HEK293 (cell line): Measurements from ENCODE around the gene PEF1.

ENCODE experiments used
- CTCF ChIA-PET: fragments of 350-600 bp; formaldehyde crosslinking; extraction: SDS; loops from one replicate; lab custom pipeline; 2021; ENCODE audit warnings: antibody characterized with exemption; lab: Yijun Ruan, JAX
- POLR2A ChIA-PET: fragments of 300-600 bp; formaldehyde crosslinking; extraction: SDS; loops from one replicate; lab custom pipeline; 2020; ENCODE audit warnings: antibody characterized with exemption, inconsistent platforms; lab: Yijun Ruan, JAX
- H3K27ac ChIP-seq: fragments of 200-500 bp; sonication (Bioruptor generic); 2 replicates; pipeline ENCODE4 v1.5.1; 2014; ENCODE audit warnings: low read depth, low read length, control low read depth, inconsistent platforms; ENCODE audit errors: extremely low read depth
- H3K36me3 ChIP-seq, 2 experiments: fragments of 200-500 bp in 1 of 2; sonication (Bioruptor generic) in 1 of 2; 1 replicate in 1 of 2; 2 replicates in 1 of 2; pipeline ENCODE4 v1.5.1; 2014 to 2017; ENCODE audit warnings: inconsistent platforms in 2 of 2, low read length in 2 of 2; ENCODE audit not compliant: control insufficient read depth in 2 of 2, insufficient read depth in 1 of 2
- H3K4me1 ChIP-seq: fragments of 200-500 bp; sonication (Bioruptor generic); 2 replicates; pipeline ENCODE4 v1.5.1; 2014; ENCODE audit warnings: mild to moderate bottlenecking, low read length, inconsistent platforms; ENCODE audit not compliant: control insufficient read depth, insufficient read depth
- H3K4me3 ChIP-seq: 2 replicates; pipeline ENCODE4 v1.5.1; 2011; ENCODE audit warnings: low read depth, mild to moderate bottlenecking, control low read depth, low read length, moderate library complexity
- H3K9me3 ChIP-seq: fragments of 200-500 bp; sonication (Bioruptor generic); 2 replicates; pipeline ENCODE4 v1.5.1; 2014; ENCODE audit warnings: low read depth, low read length, inconsistent platforms; ENCODE audit not compliant: control insufficient read depth, insufficient read depth
- ATF2 ChIP-seq: fragments of 450-650 bp; formaldehyde crosslinking; IDR thresholded peaks from 2 replicates; pipeline ENCODE4 v1.5.1; 2016; ENCODE audit warnings: missing biosample characterization, missing genetic modification characterization, low read depth
- HOXC10 ChIP-seq: sonication (generic); formaldehyde crosslinking; IDR thresholded peaks from 2 replicates; pipeline ENCODE4 v1.8.1; 2023; ENCODE audit warnings: mild to moderate bottlenecking, missing genetic modification reagents
- KLF16 ChIP-seq: fragments of 450-650 bp; formaldehyde crosslinking; IDR thresholded peaks from 2 replicates; pipeline ENCODE4 v1.5.1; 2017; ENCODE audit warnings: missing biosample characterization, missing genetic modification characterization
- PBX3 ChIP-seq: sonication (generic); formaldehyde crosslinking; IDR thresholded peaks from 2 replicates; pipeline ENCODE4 v1.8.1; 2022; ENCODE audit warnings: mild to moderate bottlenecking, moderate library complexity, missing genetic modification reagents
- REST ChIP-seq: fragments of 450-650 bp; formaldehyde crosslinking; IDR thresholded peaks from 2 replicates; pipeline ENCODE4 v1.5.1; 2016; ENCODE audit warnings: missing biosample characterization, missing genetic modification characterization
- SALL2 ChIP-seq: fragments of 450-650 bp; formaldehyde crosslinking; IDR thresholded peaks from 2 replicates; pipeline ENCODE4 v1.5.0; 2017; ENCODE audit warnings: missing biosample characterization, mild to moderate bottlenecking, missing genetic modification characterization, borderline replicate concordance
- YY2 ChIP-seq: fragments of 450-650 bp; formaldehyde crosslinking; IDR thresholded peaks from 2 replicates; pipeline ENCODE4 v1.5.1; 2016; ENCODE audit warnings: missing biosample characterization, missing genetic modification characterization
- ZBTB20 ChIP-seq: fragments of 450-650 bp; formaldehyde crosslinking; IDR thresholded peaks from 2 replicates; pipeline ENCODE4 v1.5.1; 2016; ENCODE audit warnings: missing biosample characterization, missing genetic modification characterization
- ZFP3 ChIP-seq: fragments of 450-650 bp; formaldehyde crosslinking; IDR thresholded peaks from 2 replicates; pipeline ENCODE4 v1.5.1; 2016; ENCODE audit warnings: low read depth, missing biosample characterization, missing genetic modification characterization
- ZNF133 ChIP-seq: fragments of 450-650 bp; formaldehyde crosslinking; IDR thresholded peaks from 2 replicates; pipeline ENCODE4 v1.5.1; 2016; ENCODE audit warnings: missing biosample characterization, missing genetic modification characterization
- ZNF211 ChIP-seq: fragments of 450-650 bp; formaldehyde crosslinking; IDR thresholded peaks from 2 replicates; pipeline ENCODE4 v1.5.1; 2016; ENCODE audit warnings: low read depth, missing biosample characterization, missing genetic modification characterization
- ZNF248 ChIP-seq: fragments of 450-650 bp; formaldehyde crosslinking; IDR thresholded peaks from 2 replicates; pipeline ENCODE4 v1.5.1; 2017; ENCODE audit warnings: missing biosample characterization, missing genetic modification characterization
- ZNF266 ChIP-seq: fragments of 450-650 bp; formaldehyde crosslinking; IDR thresholded peaks from 2 replicates; pipeline ENCODE4 v1.5.1; 2016; ENCODE audit warnings: missing biosample characterization, missing genetic modification characterization, low read depth
- ZNF394 ChIP-seq: fragments of 450-650 bp; formaldehyde crosslinking; IDR thresholded peaks from 2 replicates; pipeline ENCODE4 v1.5.1; 2016; ENCODE audit warnings: missing biosample characterization, missing genetic modification characterization, mild to moderate bottlenecking, moderate library complexity, borderline replicate concordance
- ZNF398 ChIP-seq: fragments of 450-650 bp; formaldehyde crosslinking; IDR thresholded peaks from 2 replicates; pipeline ENCODE4 v1.5.1; 2017; ENCODE audit warnings: missing biosample characterization, missing genetic modification characterization
- ZNF426 ChIP-seq: fragments of 450-650 bp; formaldehyde crosslinking; IDR thresholded peaks from 2 replicates; pipeline ENCODE4 v1.5.1; 2017; ENCODE audit warnings: missing biosample characterization, missing genetic modification characterization, mild to moderate bottlenecking, inconsistent platforms, moderate library complexity
- ZNF433 ChIP-seq: fragments of 450-650 bp; formaldehyde crosslinking; IDR thresholded peaks from 2 replicates; pipeline ENCODE4 v1.5.1; 2016; ENCODE audit warnings: missing biosample characterization, missing genetic modification characterization, low read depth
- ZNF529 ChIP-seq: fragments of 450-650 bp; formaldehyde crosslinking; IDR thresholded peaks from 2 replicates; pipeline ENCODE4 v1.5.1; 2017; ENCODE audit warnings: missing genetic modification characterization, missing biosample characterization; ENCODE audit not compliant: insufficient replicate concordance
- ZNF530 ChIP-seq: fragments of 450-650 bp; formaldehyde crosslinking; IDR thresholded peaks from 2 replicates; pipeline ENCODE4 v1.5.1; 2016; ENCODE audit warnings: low read depth, missing biosample characterization, missing genetic modification characterization
- ZNF544 ChIP-seq: fragments of 450-650 bp; formaldehyde crosslinking; IDR thresholded peaks from 2 replicates; pipeline ENCODE4 v1.5.0; 2017; ENCODE audit warnings: missing biosample characterization, missing genetic modification characterization
- ZNF585B ChIP-seq: fragments of 450-650 bp; formaldehyde crosslinking; IDR thresholded peaks from 2 replicates; pipeline ENCODE4 v1.5.1; 2016; ENCODE audit warnings: missing biosample characterization, missing genetic modification characterization
- ZNF621 ChIP-seq: fragments of 450-650 bp; formaldehyde crosslinking; IDR thresholded peaks from 2 replicates; pipeline ENCODE4 v1.5.1; 2017; ENCODE audit warnings: missing biosample characterization, missing genetic modification characterization
- ZNF623 ChIP-seq: fragments of 450-650 bp; formaldehyde crosslinking; IDR thresholded peaks from 2 replicates; pipeline ENCODE4 v1.5.1; 2016; ENCODE audit warnings: missing biosample characterization, missing genetic modification characterization
- ZNF768 ChIP-seq: fragments of 450-650 bp; formaldehyde crosslinking; IDR thresholded peaks from 2 replicates; pipeline ENCODE4 v1.5.1; 2018; ENCODE audit warnings: missing biosample characterization, mild to moderate bottlenecking, missing genetic modification characterization
- ZSCAN23 ChIP-seq: fragments of 450-650 bp; formaldehyde crosslinking; IDR thresholded peaks from 2 replicates; pipeline ENCODE4 v1.5.1; 2016; ENCODE audit warnings: missing biosample characterization, missing genetic modification characterization
- ZXDB ChIP-seq: fragments of 450-650 bp; formaldehyde crosslinking; IDR thresholded peaks from 2 replicates; pipeline ENCODE4 v1.5.1; 2016; ENCODE audit warnings: missing biosample characterization, missing genetic modification characterization

Gene PEF1

GRCh38 chr1:31678681-31679080, 34.0 kb upstream of the PEF1 start:
- CTCF ChIA-PET, result interaction anchor here (0.6 to 1.5 kb wide), 4 partner anchors 14 to 67 kb away, joined by 3 to 8 read pairs (median 4); no protein-coding TSS in a partner anchor
- Histone ChIP-seq H3K9me3 (no peaks in the 10 kb centered on the region), H3K4me3 (no peak overlapping the region), H3K27ac (no peak overlapping the region), H3K36me3 (no peaks in the 10 kb centered on the region), H3K4me1 (no peaks in the 10 kb centered on the region)
- TF ChIP-seq ZNF768 (tag by site-specific recombination) (0 out of 2 replicates have a peak, but pooled peaks have one; percentile 49), YY2 (tag by site-specific recombination) (no peak), ZNF530 (no peak), ZNF133 (tag by site-specific recombination) (no peak), ZNF623 (peak; percentile 86), ZXDB (tag by site-specific recombination) (no peak), ZNF544 (tag by site-specific recombination) (no peak), PBX3 (CRISPR knock-in tag) (no peak)
- POLR2A ChIA-PET, result no interaction called here

GRCh38 chr1:31677949-31678348, 33.3 kb upstream of the PEF1 start:
- Histone ChIP-seq H3K36me3 (no peaks in the 10 kb centered on the region), H3K4me1 (no peaks in the 10 kb centered on the region), H3K9me3 (no peaks in the 10 kb centered on the region), H3K27ac (no peak overlapping the region), H3K4me3 (no peak overlapping the region)
- POLR2A ChIA-PET, result no interaction called here
- TF ChIP-seq ZNF433, result no peak
- TF ChIP-seq KLF16 (tag by site-specific recombination), result no peak
- TF ChIP-seq HOXC10 (CRISPR knock-in tag), result no peak
- TF ChIP-seq ZNF621 (tag by site-specific recombination), result no peak
- TF ChIP-seq REST, result no peak
- no peak for TF ChIP-seq ZNF529 (tag by site-specific recombination)
- no peak for TF ChIP-seq ZSCAN23 (tag by site-specific recombination)
- no peak for TF ChIP-seq SALL2 (tag by site-specific recombination)
- TF ChIP-seq ZNF266 (tag by site-specific recombination), result no peak
- TF ChIP-seq ZNF248 (tag by site-specific recombination), result no peak
- no peak for TF ChIP-seq ZNF585B (tag by site-specific recombination)
- no peak for TF ChIP-seq ZNF398 (tag by site-specific recombination)
- no peak for TF ChIP-seq ZNF211 (tag by site-specific recombination)
- no peak for TF ChIP-seq ZBTB20 (tag by site-specific recombination)
- TF ChIP-seq ZNF426, result no peak
- TF ChIP-seq ATF2 (tag by site-specific recombination), result no peak
- no peak for TF ChIP-seq ZNF394 (tag by site-specific recombination)
- no peak for TF ChIP-seq ZFP3 (tag by site-specific recombination)
- CTCF ChIA-PET, result interaction anchor here (1.0 to 1.4 kb wide), 2 partner anchors 13 to 68 kb away, joined by 3 to 8 read pairs; no protein-coding TSS in a partner anchor
